Right lobe of liver (tissue), 4 donors: Measurements from ENCODE around the gene RPS6KA6.

ENCODE experiments used
- POLR2A ChIP-seq: fragments of 450-650 bp; IDR thresholded peaks from one replicate; pipeline ENCODE4 v1.6.1; 2017; ENCODE audit warnings: antibody characterized with exemption, mild to moderate bottlenecking
- TF ChIP-seq, protein P1 (sequence below), 4 donors: fragments of 200-600 bp in 3 of 4; fragments of 450-650 bp in 1 of 4; IDR thresholded peaks; one replicate each; pipeline versions ENCODE4 v1.5.1 to v1.8.0; 2016 to 2022; ENCODE audit warnings: antibody characterized with exemption in 4 of 4, mild to moderate bottlenecking in 2 of 4
- donor health status: DM: no; HTN: no; CAD: no.
- donor health status: DM: no; HTN: no; CAD: no.
- donor health status: DM: no; HTN: yes; CAD: no.

DNA sequence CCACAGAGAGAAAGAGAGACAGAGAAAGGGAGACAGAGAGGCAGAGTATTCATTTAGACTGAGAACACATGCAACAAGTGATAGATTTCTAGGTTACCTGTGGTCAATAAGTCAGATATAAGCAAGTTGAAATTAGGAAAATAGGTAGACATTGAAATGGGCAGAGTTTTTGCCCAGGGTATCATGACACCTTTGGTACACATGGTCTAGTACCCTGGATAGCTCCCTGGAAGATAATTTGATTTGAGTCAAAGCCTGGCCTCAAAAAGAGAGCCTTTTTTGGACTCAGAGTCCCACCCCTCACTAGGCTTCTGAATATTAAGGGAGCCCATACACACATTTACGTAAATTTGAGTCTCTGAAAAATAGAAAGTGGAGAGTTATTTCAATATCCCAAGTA, 4.0 kb upstream of the RPS6KA6 start:
- TF ChIP-seq, protein P1, sequence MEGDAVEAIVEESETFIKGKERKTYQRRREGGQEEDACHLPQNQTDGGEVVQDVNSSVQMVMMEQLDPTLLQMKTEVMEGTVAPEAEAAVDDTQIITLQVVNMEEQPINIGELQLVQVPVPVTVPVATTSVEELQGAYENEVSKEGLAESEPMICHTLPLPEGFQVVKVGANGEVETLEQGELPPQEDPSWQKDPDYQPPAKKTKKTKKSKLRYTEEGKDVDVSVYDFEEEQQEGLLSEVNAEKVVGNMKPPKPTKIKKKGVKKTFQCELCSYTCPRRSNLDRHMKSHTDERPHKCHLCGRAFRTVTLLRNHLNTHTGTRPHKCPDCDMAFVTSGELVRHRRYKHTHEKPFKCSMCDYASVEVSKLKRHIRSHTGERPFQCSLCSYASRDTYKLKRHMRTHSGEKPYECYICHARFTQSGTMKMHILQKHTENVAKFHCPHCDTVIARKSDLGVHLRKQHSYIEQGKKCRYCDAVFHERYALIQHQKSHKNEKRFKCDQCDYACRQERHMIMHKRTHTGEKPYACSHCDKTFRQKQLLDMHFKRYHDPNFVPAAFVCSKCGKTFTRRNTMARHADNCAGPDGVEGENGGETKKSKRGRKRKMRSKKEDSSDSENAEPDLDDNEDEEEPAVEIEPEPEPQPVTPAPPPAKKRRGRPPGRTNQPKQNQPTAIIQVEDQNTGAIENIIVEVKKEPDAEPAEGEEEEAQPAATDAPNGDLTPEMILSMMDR (IDR thresholded peaks at IDR 0.05): no peak
- no peak for TF ChIP-seq POLR2A
